ENCODE measurements around the gene CIRBP.

The CIRBP gene

DNA sequence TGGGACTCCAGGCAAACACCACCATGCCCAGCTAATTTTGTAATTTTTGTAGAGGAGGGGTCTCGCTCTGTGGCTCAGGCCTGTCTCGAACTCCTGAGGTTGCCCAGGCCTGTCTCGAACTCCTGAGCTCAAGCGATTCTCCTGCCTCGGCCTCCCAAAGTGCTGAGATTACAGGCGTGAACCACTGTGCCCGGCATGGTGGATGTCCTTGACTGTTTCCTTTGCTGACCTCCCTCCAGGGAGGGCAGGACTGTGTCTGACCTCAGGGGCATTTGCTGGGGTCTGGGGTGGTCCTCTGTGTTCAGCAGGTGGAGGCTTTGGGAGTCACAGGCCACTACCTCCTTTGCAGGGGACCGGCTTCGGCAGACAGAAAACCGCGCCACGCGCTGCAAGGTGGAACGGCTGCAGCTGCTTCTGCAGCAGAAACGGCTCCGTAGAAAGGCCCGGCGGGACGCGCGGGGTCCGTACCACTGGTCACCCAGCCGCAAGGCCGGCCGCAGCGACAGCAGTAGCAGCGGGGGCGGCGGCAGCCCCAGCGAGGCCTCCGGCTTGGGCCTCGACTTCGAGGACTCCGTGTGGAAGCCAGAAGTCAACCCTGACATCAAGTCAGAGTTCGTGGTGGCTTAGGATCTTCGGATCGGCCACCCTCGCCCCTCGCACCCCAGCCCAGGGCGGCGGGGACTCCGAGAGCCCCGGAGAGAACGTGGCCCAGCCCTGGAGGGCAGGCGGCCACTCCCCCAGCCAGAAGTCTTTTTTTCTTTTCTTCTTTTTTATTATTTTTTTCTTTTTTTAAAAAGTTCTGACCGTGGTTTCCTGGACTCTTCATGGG lies 12.3 kb upstream of the CIRBP start:
- no peak for ATAC-seq

DNA sequence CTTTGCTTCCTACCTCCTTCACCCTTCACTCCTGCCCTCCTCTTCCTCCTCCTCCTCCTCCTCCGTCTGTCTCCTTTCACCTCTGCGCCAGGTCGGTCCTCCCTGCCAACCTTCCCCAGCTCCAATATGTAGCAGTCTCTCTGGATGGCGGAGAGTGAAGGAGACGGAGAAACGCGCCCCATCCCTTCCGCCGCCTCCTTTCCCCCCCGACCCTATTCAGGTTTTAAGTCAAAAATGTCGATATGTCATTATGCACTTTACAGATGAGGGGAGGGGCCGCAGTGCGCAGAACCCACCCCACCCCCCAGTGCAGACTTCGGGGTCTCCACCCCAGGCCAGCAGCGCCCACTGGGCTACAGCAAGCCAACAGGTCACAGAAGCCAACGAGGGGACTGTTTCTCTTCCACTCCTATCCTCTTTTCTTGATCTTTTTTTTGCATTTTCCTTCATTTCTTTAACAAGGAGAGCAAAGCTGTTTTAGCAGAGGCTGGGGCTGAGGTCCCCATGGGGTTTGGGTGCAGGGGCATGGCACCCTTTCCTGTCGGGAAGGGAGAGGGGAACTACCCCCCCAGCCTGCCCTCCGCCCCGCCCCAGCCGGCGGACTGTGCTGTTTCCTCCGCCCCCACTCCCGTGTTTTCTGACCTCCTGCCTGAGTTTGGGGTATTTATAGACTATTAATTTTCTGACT lies 11.5 kb upstream of the CIRBP start:
- ATAC-seq: no peak

DNA sequence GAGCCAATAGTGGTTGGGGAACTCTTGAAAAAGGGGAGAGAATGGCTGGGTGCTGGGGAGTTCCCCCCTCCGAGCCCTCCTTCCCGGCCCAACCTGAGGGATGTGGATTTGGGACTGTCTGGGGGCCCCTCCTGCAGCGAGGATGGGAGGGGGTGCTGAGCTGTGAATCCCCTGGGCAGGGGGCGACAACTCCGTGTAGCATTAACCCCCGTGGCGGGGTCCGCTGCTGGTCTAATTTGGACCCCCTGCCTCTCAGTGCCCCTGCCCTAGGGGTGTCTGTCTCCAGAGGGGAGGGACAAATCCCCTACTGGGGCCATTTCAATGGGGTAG lies 11.0 kb upstream of the CIRBP start:
- ATAC-seq: no peak

DNA sequence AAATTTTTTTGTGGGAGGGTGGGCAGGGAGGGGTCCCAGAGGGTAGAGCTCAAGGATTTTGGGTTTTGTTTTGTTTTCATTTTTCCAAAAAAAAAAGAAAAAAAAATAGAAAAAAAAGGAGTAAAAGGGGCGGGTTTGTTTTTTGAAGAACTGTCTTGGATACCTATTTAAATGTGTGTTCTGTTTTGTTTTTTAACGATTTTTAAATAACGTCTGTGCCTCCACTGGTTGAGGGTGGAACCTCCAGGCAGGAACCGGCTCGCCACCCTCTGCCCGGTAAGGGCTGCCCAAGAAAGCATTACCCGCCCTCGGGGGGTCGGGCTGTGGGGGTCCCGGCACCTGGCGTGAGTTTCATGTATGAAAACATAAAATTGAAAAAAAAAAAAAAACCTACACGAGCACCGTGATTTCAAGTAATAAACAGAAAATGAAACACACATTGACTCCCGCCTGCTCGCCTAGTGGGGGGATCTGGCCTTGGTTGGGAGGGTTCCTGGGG lies 10.4 kb upstream of the CIRBP start:
- no peak for ATAC-seq

DNA sequence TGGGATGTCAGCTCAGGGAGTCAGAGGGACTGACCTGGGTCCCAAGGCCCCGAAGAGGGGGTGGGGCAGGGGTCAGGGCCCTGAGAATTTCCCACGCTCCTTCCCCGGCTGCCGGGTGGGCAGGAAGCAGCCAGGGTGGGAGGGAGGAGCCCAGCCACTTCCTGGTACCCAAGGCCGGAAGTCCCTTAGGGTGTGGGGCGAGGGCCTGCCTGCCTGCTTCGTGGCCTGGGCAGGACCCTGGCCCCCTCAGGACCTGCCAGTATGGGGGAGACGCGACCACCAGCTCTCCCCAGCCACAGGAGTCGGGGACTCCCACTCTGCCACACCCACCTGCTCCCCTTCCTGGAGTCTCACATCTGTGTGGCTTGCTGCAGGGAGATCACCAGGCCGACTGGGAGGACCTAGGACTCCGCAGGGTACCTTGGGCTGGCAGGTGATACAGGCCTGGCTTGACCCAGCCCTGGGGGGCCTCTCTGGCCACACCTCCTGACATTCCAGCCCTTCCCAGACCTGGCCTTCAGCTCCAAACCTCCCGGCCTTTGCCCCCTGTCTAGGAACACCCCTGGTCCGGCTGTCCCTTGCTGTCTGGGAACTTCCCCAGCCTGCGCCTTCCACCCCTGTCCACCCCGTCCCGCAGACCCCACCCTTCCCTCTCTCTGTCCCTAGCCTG lies 9.8 kb upstream of the CIRBP start:
- ATAC-seq: peak; percentile 33 to 37

DNA sequence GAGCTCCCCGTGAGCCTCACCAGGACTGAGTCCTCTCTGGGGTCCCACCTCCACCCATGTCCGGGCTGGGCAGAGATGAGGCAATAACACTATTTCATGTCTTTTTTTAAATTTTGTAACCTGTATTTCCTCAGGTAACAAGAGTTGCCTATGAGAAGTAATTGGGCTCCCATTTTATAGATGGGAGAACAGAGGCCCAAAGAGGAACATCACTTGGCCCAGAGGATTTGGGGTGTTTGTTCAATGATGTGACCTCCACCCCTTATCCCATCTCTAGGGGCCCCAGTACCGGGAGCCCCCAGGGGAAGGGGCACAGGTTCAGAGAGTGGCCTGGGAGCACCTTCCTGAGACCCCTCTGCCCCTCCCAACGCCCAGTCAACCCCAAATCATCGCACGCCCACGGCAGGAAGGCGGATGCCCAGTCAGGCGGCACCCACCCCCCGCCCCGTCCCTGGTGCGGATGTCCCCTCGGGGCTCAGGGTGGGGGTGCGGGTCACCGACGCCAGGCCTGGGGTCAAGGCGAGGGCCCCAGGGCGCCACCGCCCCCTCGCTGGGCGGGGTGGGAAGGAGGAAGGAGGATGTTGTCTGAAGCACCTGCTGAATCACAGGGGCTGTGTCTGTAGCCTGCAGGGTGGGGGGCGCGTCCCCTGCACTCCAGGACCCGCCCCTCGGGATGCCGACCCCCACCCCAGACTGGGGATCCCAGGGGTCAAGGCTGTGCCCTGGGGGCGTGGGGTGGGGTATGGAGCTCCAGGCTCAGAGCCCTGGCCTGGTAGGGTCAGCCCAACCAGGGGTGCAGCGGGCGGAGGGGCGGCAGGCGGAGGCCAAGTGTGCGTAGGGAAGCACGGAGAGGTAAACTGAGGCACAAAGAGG lies 9.0 kb upstream of the CIRBP start:
- peak; percentile 8 to 9 for ATAC-seq

DNA sequence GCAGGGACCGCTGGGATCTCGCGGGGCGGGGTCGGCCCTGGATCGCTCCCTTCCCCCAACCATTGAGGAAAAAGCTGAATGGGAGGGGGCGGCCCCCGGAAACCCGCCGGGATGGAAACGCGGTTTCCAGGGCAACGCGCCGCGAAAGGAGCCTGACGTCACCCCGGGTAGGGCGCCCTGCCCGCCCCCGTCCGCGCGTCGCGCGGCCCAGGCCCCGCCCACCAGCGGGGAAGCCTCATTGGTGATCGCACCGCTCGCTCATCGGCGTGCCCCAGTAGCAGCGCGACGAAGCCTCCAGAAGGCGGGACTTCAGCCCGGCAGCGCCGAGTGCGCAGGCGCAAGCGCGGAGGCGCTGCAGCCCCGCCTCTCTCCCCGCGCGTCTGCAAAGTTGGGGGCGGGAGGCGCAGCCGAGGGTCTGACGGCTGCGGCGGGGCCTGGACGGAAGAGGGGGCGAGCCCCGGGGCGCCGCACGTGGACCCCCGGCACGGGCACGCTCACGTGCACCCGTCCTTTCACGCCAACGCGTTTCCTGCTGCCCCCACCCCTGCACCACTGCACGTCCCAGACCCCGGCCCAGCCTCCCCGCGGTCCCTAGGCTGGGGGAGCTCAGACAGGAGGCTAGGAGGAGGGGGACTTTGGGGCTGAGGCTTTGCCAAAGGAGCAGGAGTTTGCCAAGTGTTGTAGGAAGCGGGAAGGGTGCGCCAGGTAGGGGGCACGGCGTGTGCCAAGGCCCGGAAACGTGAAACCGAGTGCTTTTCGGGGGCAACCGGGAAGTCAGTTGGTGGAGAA lies 8.2 kb upstream of the CIRBP start:
- ATAC-seq: peak; percentile 86 to 87

DNA sequence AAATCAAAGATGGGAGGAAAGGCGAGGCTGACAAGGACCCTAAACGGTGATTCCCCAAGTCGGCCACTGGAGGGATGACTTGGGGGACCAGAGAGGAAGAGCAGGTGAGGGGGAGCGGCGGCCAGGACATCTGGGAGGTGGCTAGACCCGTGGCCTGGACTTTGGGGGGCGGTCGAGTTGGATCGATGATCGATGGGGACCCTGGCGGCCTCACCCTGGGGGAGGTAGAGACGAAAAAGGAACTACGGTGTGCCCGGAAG lies 7.7 kb upstream of the CIRBP start:
- no peak for ATAC-seq

DNA sequence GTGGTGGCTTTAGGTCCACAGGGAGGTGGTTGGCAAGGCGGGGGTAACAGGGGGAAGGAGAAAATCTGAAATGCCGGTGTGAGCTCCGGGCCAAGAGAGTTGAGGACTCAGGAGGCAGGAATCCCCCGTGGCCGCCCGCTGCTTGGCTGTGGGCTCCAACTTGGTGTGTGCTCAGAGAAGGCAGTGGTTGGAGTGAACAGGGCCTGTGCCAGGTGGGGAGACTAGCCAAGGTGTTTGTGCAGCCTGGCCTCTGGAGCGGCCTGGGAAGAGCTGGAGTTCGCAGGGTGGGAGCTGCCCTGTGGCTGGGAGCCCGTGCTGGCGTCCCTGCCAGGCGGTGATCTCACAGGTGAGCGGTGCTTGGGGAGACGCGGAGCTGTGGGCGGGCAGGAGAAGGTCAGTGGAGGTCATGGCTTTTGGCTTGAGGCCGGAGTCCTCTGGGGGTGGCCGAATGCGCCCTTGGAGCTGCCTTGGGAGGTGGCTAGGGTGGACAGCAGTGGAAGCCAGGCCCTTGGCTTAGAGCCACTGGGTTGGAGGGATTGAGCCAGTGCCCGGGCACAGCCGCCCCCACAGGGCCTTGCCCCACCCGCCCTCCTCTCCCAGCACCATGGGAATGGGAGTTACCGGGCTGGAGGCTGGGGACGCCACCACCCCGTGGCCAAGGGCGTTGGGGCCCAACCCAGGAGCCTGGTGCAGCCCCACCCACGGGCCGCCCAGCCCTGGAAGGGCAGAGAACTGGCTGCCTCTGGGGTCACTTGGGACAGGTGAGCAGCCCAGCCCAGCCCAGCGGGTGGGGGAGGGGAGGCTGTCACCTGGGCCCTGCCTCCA lies 7.1 kb upstream of the CIRBP start:
- no peak for ATAC-seq

DNA sequence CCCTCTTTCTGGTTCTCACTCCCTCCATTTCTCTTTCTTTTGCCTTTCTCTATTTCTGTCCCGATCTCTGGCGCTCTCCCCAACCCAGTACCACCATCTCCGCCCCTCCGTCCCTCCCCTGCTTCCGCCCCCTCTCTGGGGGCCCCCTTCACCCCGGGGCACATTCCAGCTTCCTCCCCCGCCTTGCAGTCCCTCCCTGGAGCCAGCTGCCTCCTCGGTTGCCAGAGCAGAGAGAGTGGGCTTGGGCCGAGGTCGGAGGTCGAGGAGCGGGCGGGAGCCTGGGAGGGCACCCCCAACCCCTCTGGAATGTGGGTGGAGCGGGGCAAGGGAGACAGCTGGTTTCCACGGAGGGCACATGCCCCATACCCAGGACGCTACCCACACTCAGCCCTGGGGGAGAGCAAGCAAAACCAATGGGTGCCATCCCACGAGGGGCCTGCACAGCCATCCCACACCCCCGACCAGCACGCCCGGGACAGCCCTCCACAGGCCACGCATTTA lies 6.5 kb upstream of the CIRBP start:
- no peak for ATAC-seq

DNA sequence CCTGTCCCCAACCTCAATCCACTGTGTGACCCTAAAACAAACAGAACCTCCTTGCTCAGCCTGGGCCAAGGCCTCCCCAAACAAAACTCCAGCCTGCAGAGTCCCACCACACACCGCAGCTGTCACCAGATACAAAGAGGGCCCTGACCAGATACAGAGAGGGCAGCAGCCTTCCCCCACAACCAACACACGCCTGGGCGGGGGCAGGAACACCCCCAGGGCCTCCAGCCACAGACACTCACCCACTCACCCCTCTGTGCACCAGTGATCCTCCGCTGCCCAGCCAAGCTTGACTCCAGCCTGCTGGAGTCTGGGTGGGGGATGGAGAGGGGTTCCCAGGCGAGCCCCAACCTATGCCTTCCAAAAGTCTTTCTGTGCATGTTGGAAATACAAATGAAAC lies 5.9 kb upstream of the CIRBP start:
- ATAC-seq: no peak

DNA sequence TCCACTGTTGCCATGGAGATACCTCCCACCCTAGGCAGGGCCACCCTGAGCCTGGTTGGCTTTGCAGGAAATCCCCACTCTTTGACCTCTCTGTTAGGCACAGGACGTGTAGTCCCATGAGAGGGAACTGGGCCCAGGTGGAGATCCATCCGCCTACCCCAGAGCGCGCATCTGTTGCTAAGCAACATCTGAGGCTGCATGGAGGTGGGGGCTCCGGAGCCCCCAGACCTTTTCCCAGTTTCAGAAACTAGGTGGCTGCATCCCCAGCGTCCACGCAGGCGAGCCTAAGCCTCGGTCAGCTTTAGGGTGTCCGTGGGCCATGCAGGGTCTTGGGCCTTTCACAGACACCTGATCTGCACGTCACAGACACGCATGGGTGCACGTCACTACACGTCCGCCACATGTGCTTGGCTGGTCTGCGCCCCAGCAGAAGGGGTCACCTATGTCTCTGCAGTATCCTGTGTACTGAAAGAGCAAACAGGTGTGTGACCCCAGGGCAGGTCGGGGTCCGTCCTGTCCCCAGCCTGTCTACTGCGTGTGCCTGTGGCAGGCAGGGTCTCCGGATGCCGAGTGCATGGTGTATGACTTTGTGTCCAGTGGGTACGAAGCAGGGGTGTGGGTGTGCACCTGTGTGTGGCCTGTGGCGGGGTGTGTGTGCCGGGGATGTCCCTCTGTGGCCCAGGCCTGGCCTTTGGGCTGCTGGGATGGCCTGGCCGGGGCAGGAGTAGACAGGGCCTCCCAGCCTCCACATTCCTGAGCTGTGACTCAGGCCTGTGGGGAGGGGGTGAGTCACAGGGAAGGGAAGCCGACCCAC lies 4.1 kb upstream of the CIRBP start:
- ATAC-seq: no peak

DNA sequence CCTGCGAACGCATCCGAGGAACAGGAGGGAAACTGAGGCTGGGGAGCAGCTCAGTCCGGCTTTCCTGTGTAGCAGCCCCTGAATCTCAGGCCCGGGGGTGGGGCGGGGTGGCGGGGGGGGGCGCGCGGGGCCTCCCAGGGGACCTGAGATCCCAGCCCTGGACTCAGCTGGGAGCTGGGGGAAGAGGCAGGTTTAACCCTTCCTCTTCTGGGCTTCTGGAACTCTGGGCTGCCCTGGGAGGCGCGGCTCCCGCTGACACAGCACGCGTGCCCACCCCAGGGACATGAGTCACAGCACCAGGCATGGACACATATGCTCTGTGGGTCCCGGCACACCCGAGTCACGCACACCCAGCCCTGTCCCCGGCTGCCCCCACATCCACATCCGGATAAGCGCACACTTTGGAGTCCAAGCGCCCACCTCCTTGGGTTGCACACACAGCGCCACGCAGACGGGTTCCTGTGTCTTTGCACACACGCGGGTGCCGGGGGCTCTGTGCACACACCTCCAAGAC lies 3.5 kb upstream of the CIRBP start:
- ATAC-seq: peak; percentile 0

DNA sequence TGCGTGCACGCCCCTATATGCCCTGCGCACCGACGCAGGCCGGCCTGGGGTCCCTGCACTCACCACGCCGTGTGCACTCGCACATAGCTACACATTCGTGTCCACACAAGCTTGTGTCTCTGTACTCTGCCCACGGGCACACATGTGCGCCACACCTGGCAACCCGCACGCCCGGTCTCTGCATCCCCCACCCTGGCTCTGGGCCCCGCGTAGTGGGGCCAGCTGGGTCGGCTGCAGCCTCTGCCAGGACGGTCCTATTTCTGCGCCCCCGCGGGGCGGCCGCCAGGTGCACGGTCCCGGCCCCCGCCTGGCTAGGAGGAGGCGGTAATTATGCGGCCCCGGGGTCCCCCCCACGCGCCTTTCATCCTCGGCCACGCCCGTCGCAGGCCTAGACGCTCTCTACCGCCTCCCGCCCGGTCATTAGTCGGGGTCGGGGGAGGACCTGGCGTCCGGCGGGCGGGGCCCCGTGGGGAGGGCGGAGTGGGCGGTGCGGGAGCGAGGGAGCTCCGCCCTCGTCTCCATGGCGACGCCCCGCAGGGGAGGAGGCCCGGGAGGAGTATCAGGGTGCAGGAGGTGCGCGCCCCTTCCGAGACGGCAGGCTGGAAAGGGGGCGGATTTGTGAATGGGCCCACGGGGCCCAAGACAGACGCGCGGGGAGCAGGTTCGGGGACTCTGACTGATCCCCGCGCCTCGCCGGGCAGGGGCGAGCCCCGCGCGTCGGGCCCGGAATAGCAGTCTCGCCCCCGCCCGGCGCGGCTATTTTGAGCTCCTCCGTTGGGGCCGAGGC lies 2.8 kb upstream of the CIRBP start:
- peak; percentile 39 for ATAC-seq

DNA sequence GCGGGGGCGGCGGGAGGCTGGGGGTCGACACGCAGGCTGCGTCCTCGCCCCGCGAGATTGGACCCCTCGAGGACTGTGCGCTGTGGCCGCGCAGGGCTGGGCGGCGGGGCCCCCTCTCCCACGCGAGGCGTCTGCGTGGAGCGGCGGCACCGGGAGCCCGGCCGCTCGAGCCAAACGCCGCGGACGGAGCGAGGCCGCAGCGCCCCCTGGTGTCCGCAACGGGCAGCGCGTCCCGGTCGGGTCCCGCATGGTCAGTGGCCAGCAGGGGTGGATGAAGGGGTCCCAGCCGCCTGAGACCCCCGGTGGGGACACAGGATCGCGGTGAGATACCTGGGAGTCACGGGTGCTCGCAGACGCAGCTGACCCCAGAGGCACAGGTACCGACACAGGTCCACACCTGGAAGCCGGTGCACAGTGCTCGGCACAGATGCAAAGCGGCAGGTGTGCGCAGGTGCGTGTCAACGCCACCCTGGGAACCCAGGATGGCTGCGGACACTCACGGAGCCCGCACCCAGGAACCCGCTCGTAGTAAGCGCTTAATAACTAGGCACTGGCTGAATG lies 2.1 kb upstream of the CIRBP start:
- peak; percentile 2 to 10 for ATAC-seq

DNA sequence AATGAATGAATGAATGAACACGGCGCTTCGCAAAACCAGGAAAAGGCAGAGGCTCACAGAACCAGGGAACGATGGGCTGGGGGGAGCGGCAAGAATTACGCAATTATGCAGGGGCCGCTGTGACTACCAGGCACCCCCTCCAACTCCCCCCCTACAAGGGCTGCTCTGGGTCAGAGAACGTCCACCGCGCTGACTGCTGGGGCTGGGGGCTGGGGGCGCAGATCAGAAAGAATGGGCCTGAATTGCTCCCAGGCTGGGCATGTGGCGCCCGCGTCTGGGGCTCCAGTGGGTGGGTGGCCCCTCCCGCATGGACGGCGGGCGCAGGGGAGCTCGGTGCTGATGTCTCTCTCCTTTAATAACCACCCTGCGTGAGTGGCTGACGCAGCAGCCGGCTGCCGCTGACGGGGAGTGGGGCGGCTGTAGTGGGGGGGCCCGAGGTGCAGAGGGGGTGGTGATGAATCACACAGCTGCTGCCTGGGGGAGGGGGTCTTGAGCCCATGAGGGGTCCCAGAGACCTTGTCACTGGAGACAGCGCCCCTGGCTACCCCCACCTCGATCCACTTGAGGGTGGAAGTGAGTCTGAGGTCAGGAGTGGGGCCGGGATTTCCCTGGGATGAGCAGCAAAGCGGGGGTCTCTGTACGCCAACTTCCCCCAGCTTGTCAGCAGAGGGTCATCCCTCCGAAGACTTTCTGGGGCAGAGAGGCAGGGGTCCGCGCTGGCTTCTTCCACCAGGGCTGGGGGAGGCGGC lies 1.5 kb upstream of the CIRBP start:
- ATAC-seq: no peak

DNA sequence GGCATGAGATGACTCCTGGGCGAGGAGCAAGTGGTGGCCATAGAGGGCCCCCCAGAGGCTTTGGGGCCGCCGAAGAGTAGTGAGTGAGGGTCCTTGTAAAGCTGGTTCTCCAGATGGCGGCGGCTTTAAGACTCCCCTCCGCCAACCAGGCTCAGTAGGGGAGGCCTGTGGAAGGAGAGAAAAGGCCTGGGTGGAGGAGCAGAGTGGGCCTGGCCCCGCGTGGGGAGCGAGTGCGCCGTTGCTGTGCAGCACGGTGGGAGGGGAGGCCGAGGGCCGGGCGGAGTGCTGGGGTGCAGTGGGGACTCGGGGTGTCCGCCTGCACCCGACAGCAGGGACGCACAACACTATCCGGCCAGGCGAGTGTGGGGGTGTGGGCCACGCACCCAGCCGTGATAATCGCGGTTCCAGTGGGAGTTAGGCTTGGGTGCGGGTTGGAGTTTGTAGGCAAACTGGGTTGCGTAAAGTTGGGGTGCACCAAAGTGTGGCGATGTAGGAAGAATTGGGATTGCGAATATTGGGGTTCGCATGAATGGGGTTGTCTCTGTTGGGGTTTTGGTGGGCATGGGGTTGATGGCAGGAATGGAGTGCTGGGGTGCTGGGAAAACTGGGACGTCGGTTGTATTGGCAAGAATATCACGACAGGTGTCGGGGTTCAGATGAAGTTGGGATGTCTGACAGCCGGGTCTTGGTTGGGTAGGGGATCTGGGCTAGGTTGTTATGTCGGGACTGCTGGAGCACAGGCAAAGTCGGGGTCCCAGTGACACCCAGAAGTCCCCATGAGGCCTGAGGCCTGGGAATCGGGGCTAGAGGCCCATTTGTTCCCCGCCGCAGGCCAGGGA lies 687 bp upstream of the CIRBP start:
- no peak for ATAC-seq
